HepG2 (cell line): ENCODE measurements around the gene OBSL1. TPM values are rescaled to one million over a fixed set of nuclear protein-coding genes. Genes with fewer than 3 reads are reported as not detected.

ENCODE experiments used
- AGO1 ChIP-seq: fragments of 200-400 bp; formaldehyde crosslinking; IDR thresholded peaks from 2 replicates; pipeline ENCODE4 v1.6.1; 2017; ENCODE audit warnings: mild to moderate bottlenecking, low read depth, low read length, moderate library complexity; ENCODE audit not compliant: poor library complexity, severe bottlenecking
- ATF2 ChIP-seq: sonication (generic); formaldehyde crosslinking; IDR thresholded peaks from 2 replicates; pipeline ENCODE4 v1.4.0; 2020; ENCODE audit warnings: missing genetic modification reagents
- GZF1 ChIP-seq: sonication (generic); formaldehyde crosslinking; IDR thresholded peaks from 2 replicates; pipeline ENCODE4 v1.5.1; 2020; ENCODE audit warnings: mild to moderate bottlenecking, missing genetic modification reagents
- PHF8 ChIP-seq: sonication (generic); formaldehyde crosslinking; IDR thresholded peaks from 2 replicates; pipeline ENCODE4 v1.5.0; 2020; ENCODE audit warnings: missing genetic modification reagents
- RAD21 ChIP-seq: fragments of 450-650 bp; formaldehyde crosslinking; IDR thresholded peaks from 2 replicates; pipeline ENCODE4 v1.5.0; 2020; ENCODE audit warnings: mild to moderate bottlenecking
- RAD51 ChIP-seq: fragments of 450-650 bp; IDR thresholded peaks from 2 replicates; pipeline ENCODE4 v1.6.1; 2016; ENCODE audit warnings: borderline replicate concordance
- RBM39 ChIP-seq: fragments of 200-400 bp; formaldehyde crosslinking; IDR thresholded peaks from one replicate; pipeline ENCODE4 v1.6.1; 2018; ENCODE audit warnings: antibody characterized with exemption, mild to moderate bottlenecking, low read depth, low read length; ENCODE audit not compliant: poor library complexity, severe bottlenecking
- STAG1 ChIP-seq: sonication (generic); formaldehyde crosslinking; IDR thresholded peaks from 2 replicates; pipeline ENCODE4 v1.4.0; 2020; ENCODE audit warnings: missing genetic modification reagents
- TBP ChIP-seq: sonication (generic); formaldehyde crosslinking; IDR thresholded peaks from 2 replicates; pipeline ENCODE4 v1.5.0; 2020; ENCODE audit warnings: missing genetic modification reagents
- TGIF2 ChIP-seq: IDR thresholded peaks from 2 replicates; pipeline ENCODE4 v1.6.1; 2016; ENCODE audit warnings: control low read depth, missing compliant biosample characterization
- YEATS4 ChIP-seq: sonication (generic); formaldehyde crosslinking; IDR thresholded peaks from 2 replicates; pipeline ENCODE4 v1.4.0; 2020; ENCODE audit warnings: missing genetic modification reagents, borderline replicate concordance
- ZBED4 ChIP-seq: sonication (generic); formaldehyde crosslinking; IDR thresholded peaks from 2 replicates; pipeline ENCODE4 v1.4.0; 2020; ENCODE audit warnings: missing genetic modification reagents, borderline replicate concordance
- ZBTB4 ChIP-seq: sonication (generic); formaldehyde crosslinking; IDR thresholded peaks from 2 replicates; pipeline ENCODE4 v1.4.0; 2020; ENCODE audit warnings: missing genetic modification reagents, mild to moderate bottlenecking, borderline replicate concordance
- ZKSCAN5 ChIP-seq: sonication (generic); formaldehyde crosslinking; IDR thresholded peaks from 2 replicates; pipeline ENCODE4 v1.5.1; 2020; ENCODE audit warnings: mild to moderate bottlenecking, missing genetic modification reagents
- ZNF597 ChIP-seq: sonication (generic); formaldehyde crosslinking; IDR thresholded peaks from 2 replicates; pipeline ENCODE4 v1.5.0; 2020; ENCODE audit warnings: missing genetic modification reagents
- ZNF770 ChIP-seq: sonication (generic); formaldehyde crosslinking; IDR thresholded peaks from 2 replicates; pipeline ENCODE4 v1.5.0; 2020; ENCODE audit warnings: mild to moderate bottlenecking, missing genetic modification reagents
- polyA plus RNA-seq, 8 experiments: library from polyadenylated mRNA; depleted of rRNA in 3 of 8; stranded (reverse) in 7 of 8; unstranded in 1 of 8; fragments of >200 nt; fragmentation: Illumina TruSeq in 4 of 8; extraction: Trizol in 4 of 8; gene quantifications; 2 replicates each; pipeline versions ENCODE4 v1.2.1 to v1.2.3, GENCODE V29; 2011 to 2016; ENCODE audit warnings: low read depth in 4 of 8, missing spikeins in 1 of 8, mixed read lengths in 1 of 8; ENCODE audit not compliant: insufficient read depth in 1 of 8
- total RNA-seq, 5 experiments: library from RNA; depleted of rRNA; stranded (reverse); fragments of >200 nt; fragmentation: Illumina TruSeq; extraction: Trizol; gene quantifications; 2 replicates each; pipeline ENCODE4 v1.2.3, GENCODE V29; 2016; ENCODE audit warnings: low read depth in 1 of 5

The OBSL1 gene
- total and polyA plus RNA-seq, 2 of the 13 experiments (the other 11 are each of a cell fraction or from before 2014, with no cell fraction given) = 86.7 to 218 TPM

GRCh38 chr2:219545943-219546352, 25.4 kb downstream of the OBSL1 start (continued):
- TF ChIP-seq ZBTB4 (no peak), ZKSCAN5 (no peak), RAD21 (CRISPR knock-in tag) (0 out of 2 replicates have a peak, but pooled peaks have one; percentile 10), GZF1 (CRISPR knock-in tag) (no peak), TGIF2 (CRISPR knock-in tag) (peak; percentile 31; the same call in 1 of the 2 replicates), AGO1 (no peak), TBP (CRISPR knock-in tag) (no peak), RBM39 (no peak), RAD51 (no peak), YEATS4 (CRISPR knock-in tag) (no peak), ZBED4 (CRISPR knock-in tag) (no peak), ZNF597 (CRISPR knock-in tag) (no peak), PHF8 (CRISPR knock-in tag) (no peak), STAG1 (CRISPR knock-in tag) (no peak), ATF2 (CRISPR knock-in tag) (0 out of 2 replicates have a peak, but pooled peaks have one; percentile 36), ZNF770 (CRISPR knock-in tag) (peak; percentile 46; the same call in 1 of the 2 replicates)
